ENCODE results near the gene POLR3A.

GRCh38 chr10:77971804-77972144 lies 57.5 kb downstream of the POLR3A start:
- TF ChIP-seq, protein P1, sequence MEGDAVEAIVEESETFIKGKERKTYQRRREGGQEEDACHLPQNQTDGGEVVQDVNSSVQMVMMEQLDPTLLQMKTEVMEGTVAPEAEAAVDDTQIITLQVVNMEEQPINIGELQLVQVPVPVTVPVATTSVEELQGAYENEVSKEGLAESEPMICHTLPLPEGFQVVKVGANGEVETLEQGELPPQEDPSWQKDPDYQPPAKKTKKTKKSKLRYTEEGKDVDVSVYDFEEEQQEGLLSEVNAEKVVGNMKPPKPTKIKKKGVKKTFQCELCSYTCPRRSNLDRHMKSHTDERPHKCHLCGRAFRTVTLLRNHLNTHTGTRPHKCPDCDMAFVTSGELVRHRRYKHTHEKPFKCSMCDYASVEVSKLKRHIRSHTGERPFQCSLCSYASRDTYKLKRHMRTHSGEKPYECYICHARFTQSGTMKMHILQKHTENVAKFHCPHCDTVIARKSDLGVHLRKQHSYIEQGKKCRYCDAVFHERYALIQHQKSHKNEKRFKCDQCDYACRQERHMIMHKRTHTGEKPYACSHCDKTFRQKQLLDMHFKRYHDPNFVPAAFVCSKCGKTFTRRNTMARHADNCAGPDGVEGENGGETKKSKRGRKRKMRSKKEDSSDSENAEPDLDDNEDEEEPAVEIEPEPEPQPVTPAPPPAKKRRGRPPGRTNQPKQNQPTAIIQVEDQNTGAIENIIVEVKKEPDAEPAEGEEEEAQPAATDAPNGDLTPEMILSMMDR (IDR thresholded peaks at IDR 0.05), result no peak
- no peak for TF ChIP-seq EZH2 (IDR thresholded peaks at IDR 0.05; ENCODE audit: borderline replicate concordance, insufficient read depth, low read depth, low read length, poor library complexity, severe bottlenecking)

Measured in B cell (primary cell).